ENCODE data around the gene BOD1L2.

Gene BOD1L2

DNA sequence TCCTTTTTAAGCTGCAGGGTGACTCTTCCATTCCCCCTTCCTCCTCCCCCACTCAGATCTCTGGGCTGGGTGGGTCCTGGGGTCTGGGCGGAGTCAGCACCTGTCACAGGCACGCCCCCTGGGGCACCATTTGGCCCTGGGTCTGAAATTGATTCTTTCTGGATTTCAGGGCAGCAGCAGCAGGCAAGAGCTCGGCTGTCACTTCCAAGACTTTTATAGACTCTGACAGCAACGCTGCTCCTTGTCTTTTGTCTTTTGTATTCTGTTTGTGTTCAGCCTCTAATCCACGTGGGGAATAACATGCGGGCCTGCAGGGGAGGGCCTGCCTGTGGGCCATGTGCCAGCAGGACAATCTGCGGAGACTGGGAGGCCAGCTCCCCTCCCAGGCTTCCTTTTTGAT lies 3.9 kb downstream of the BOD1L2 start:
- no peak for DNase-seq

DNA sequence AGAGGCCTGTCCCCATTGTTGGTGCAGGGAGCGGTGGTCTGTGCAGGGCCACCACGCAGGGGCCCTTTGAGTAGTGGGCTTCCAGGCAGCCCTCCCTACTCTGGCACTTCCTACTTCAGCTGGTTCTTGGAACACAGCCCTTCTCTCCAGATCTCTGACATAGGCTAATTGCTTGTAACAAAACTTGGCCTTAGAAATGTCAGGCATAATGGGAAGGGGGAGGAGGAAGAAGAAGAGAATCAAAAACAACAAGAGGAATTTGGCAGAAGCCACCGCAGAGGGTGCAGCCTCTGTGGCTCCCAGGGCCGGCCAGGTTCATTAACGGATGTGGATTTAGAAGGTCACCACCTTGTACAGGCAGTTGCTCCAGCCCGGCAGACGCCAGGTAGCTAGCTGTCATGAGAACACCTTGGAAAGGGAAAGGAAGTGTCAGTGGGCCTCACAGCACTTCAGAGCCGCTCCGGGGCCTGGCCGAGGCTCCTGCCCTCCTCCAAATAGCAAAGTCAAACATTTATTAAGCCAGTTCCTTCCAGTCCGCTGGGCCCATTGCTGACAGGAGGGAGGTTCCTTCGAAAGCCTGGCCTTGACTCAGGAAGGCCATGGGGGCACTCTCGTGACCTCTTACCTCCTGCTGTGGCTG lies 7.4 kb downstream of the BOD1L2 start:
- no peak for DNase-seq

DNA sequence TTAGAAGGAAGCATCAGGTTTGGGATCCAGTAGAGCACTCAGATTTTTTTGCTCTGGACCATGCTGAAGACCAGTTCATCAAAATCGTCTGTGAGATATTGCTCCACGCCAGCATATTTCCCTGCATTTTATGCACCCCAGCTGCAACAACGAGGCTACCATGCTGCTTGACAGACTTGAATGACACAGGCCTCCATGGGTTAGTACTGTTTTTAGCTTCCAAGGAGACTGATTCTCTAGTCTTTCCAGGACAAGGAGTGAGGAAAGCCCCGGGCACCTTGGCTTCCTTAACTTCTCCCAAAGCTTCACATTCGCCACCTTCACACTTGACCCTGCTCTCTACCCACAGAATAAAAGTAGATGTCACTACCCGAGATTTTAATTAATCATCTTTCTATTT lies 17.5 kb downstream of the BOD1L2 start:
- no peak for DNase-seq

DNA sequence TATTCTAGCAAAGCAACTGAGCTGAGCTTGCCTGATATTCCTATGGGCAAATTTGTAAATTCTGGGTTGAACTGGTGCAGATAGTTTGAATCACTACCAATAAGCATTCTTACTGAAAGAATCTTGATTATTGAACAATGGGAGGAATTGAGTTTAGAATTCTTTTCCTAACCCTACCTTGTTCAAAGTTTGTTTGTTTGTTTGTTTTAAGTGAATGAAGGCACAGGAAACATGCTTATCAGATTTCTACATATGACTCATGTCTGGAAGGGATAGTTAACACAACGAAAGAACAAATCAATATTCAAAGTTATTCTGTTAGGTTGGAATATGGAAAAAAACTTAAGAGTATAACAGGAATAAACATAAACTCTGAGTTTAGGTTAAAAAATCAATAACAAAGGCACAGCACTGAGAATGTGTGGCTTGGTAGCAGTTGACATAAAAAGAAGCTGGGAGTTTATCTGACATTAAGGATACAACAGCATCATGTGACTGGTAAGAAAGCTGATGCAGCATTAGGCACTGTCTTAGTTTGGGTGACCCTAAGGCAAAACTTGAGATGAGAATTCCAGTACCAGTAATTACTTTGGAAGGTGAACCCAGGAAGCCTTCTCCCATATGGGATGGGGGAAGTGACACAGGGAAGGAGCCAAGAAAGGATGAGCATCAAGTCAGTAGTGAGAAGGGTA lies 20.9 kb downstream of the BOD1L2 start:
- no peak for DNase-seq

DNA sequence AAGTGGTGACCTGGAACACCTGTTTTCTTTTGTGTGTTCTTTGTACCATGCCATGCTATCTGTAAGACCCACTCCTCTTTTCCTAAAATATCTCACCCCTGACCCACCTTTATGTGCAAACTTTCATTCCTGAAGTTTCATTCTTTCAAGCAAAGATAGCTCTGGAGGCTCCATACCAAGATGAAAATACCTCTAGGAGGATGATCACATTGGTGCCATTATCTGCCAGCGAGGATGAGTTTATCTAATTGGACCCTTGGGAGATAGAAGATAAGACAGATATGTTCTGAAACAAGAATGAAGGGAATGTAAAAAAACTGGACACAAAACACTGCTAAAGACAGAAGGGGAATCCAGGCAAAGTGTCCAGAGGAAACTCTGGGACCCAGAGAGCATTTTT lies 24.1 kb downstream of the BOD1L2 start:
- no peak for DNase-seq

DNA sequence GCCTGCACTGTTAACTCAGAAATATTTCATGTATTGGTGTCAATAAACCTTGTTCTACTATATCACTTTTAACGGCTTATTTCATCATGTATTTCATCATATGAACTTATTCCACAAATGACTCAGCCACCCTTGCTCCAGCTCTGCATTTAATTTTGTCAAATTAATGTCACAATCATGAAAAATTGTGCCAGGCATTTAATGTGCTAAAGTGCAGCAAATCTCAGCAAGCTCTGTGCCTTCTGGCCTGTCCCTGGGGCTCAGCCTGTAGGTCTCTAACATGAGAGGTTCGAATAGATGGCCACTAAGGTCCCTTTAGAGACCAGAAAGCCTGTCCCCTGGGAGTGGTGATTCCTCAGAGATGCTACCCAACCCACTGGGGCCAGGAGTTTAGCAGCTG lies 28.6 kb downstream of the BOD1L2 start:
- no peak for DNase-seq

DNA sequence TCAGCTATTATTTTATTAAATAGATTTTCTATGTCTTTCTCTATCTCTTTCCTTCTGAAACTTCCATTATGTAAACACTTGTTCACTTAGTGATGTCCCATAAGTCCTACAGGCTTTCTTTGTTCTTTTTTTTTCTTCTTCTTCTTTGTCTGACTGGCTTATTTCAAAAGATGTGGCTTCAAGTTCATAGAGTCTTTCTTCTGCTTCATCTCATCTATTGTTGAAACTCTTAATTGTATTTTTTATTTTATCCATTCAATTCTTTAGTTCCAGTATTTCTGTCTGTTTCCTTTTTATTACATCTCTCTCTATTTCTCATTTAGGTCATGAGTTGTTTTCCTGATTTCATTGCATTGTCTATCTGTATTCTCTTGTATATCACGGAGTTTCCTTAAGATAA lies 38.5 kb downstream of the BOD1L2 start:
- no peak for DNase-seq

DNA sequence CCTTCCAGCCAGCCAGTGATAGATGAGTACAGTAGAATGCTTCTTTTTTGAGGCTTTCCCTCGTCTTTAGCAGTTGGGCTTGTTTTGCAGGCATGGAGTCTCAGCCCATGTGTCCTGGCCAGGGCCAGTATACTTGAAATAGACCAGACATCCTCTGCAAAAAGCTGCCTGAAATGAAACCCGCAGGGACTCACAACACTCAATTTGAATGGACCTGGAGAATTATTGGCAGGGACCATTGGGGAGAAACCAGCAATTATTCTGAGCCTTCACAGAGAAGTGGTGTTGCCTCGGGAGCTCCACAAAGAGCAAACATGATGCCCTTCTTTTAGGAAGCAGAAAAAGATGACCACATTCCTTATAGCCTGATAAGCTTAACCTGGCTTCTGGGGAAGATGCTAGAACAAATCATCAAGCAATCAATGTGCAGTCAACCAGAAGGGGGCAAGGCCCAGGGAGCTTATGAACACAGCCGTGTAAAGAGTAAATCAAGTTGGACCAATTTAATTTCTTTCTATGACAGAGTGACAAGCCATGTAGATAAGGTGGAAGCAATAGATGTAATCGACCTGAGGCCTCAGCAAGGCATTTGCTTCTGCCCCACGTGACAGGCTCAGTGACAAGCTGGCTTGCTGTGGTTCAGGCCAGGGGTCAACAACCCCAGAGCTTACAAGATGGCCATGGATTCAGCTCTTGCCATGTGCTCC lies 42.1 kb downstream of the BOD1L2 start:
- no peak for DNase-seq

DNA sequence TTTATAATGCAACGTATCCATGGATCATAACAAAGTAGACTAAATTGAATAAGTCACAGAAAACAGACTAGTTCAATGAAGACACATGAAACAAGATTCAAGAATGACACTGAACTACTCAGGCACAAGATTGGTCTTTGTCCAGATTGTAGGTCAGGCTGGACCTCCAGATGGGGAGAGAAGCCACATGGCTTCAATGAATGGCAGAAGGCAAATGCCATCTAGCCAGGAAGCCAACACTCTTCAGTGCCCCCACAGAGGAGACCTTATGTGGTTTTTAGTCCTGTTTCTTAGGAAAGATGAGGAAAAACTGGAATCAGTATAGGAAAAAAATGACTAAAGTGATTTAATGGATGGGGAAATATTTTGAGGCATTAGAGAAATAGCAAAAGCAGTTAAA lies 43.1 kb downstream of the BOD1L2 start:
- DNase-seq: no peak

DNA sequence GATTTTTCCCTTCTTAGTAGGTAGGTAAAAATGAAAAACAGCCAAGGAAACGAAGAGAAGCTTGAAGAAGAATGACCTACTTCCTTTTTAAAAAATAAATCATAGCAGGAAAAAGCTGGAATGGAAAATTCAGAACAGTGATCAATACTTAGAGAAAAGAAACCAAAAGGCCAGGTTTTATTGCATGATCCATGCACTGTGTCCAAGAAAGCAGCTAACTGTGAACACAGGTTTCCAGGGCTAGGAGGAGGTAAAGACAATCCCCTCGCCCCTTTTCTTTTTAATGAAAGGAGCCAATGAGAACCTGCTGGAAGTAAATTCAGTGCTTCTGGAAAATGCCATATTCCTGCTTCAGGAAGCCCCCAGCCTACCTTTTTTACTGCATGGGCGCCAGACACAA lies 47.2 kb downstream of the BOD1L2 start:
- no peak for DNase-seq

DNA sequence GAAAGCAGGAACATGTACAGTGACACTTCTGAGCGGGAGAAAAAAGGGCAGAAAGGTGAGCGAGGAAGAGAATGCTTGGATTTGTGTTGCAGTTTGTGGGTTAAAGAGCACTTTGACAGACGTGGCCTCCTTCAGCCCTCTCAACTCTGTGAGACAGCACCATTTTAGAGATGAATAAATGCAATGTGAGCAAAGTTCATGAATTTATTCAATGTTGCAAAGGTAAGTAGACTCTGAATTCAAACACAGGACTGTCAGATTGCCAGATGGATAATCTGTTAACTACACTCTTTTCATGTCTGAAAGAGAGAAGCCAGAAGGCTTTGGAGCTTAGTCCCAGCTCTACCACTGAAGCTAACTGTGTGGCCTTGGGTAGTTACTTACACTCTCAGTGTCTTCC lies 47.7 kb downstream of the BOD1L2 start:
- DNase-seq: no peak

DNA sequence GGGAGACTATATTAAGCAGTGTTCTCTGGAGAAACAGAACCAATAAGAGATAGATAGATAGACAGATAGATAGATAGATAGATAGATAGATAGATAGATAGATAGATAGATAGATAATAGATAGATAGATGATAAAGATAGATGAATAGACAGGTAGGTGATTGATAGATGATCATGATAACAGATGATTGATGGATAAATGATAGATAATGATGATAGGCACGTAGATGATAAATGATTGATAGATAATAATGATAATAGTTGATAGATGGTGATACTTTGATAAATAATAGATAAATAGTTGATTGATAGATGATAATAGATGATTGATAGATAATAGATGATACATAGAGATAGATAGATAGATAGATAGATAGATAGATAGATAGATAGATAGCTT lies 48.5 kb downstream of the BOD1L2 start:
- no peak for DNase-seq

DNA sequence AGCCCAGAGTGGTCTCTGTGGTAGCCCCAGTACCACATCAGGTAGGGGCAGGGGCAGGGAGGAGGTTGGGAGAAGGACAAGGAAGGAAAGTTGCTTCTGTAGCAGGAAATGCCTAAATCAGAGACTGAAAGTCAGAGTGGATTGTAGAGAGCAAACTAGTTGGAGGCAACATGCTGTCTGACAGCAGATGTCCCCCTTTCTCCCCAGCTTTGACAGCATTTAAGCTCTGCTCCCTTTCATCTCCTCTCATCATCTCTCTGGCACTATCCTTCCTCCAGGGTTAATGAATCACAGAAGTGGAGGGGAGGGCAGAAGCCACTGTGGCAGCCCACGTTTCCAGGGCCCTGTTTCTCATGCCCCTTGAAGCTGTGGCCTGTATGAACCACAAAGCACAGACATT lies 50.4 kb downstream of the BOD1L2 start:
- DNase-seq: no peak

DNA sequence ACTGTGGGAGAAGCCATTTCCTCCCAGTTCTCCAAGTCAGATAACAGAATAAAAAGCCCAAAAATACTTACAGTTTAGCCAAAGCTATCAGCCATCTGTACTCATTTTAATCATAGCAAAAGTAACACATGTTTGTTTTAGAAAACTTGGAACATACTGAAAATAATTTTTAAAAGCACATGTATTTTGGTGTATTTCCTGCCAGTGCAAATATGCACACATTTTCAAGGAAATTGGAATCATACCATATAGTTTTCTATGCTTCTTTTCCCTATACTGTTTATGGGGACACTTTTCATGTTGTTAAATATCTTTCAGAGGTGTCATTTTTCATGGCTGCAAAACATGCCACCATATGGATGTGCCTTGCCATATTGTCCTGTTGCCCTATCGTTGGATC lies 51.2 kb downstream of the BOD1L2 start:
- DNase-seq: no peak
